Esophagus squamous epithelium (tissue), 5 donors: Measurements from ENCODE around the gene MRPS6. TPM values are rescaled to one million over a fixed set of nuclear protein-coding genes. Genes with fewer than 3 reads are reported as not detected.

Source experiments
- DNase-seq: peaks from one replicate; lab custom pipeline; 2025; lab: John Stamatoyannopoulos, UW
- H3K27ac ChIP-seq, 4 donors: fragments of 200-600 bp; sonication (generic); one replicate each; pipeline ENCODE4 v1.5.1; 2016 to 2019; ENCODE audit warnings: mild to moderate bottlenecking in 1 of 4
- H3K27me3 ChIP-seq, 4 donors: fragments of 200-600 bp; sonication (generic); 1 replicate in 3 of 4; 2 replicates in 1 of 4; pipeline versions ENCODE4 v1.5.1 to v1.6.0; 2017 to 2021; ENCODE audit warnings: antibody characterized with exemption in 1 of 4
- H3K36me3 ChIP-seq, 3 donors: fragments of 200-600 bp; sonication (generic); one replicate each; pipeline ENCODE4 v1.5.1; 2016 to 2019
- H3K4me1 ChIP-seq, 3 donors: fragments of 200-600 bp; sonication (generic); one replicate each; pipeline ENCODE4 v1.5.1; 2017 to 2019
- H3K4me3 ChIP-seq, 4 donors: fragments of 200-600 bp; sonication (generic); 1 replicate in 3 of 4; 2 replicates in 1 of 4; pipeline ENCODE4 v1.5.1; 2016 to 2019; ENCODE audit warnings: mild to moderate bottlenecking in 2 of 4, moderate library complexity in 1 of 4
- H3K9me3 ChIP-seq, 3 donors: fragments of 200-600 bp; sonication (generic); one replicate each; pipeline ENCODE4 v1.5.1; 2016 to 2019
- CTCF ChIP-seq, 6 experiments: fragments of 450-650 bp in 4 of 6; fragments of 200-600 bp in 2 of 6; sonication (generic) in 2 of 6; IDR thresholded peaks; one replicate each; pipeline ENCODE4 v1.5.1; 2016 to 2019; ENCODE audit warnings: antibody characterized with exemption in 6 of 6, mild to moderate bottlenecking in 4 of 6, moderate library complexity in 4 of 6
- POLR2A ChIP-seq, 4 donors: fragments of 450-650 bp; IDR thresholded peaks; one replicate each; pipeline ENCODE4 v1.6.1; 2017; ENCODE audit warnings: antibody characterized with exemption in 4 of 4, mild to moderate bottlenecking in 4 of 4, moderate library complexity in 3 of 4
- WGBS, 2 donors: methylation state at CpG; one replicate each; pipeline ENCODE4 v1.1.5; 2018; 5-methylcytosine and 5-hydroxymethylcytosine counted together
- intact Hi-C: fragments of 100-400 bp; cut with DNase I; formaldehyde crosslinking; loops from one replicate; pipeline ENCODE4 v1.15.0; 2022
- total RNA-seq, 4 donors: library from RNA; depleted of rRNA; stranded (reverse); fragments of >200 nt; gene quantifications; one replicate each; pipeline ENCODE4 v1.1.0, GENCODE V29; 2016
- donor health status: DM: yes; HTN: yes; CAD: no.

Gene MRPS6
- total RNA-seq, 4 donors from 2014 or later, result 13.4 to 32.2 (median 20.1) TPM

- no peaks in the 10 kb centered on the region for H3K9me3 ChIP-seq
- intact Hi-C loops, result no loop called here
- H3K4me3 ChIP-seq, result peak overlapping the region in 2 of 4 donors; percentile 9 to 32
- H3K36me3 ChIP-seq, result peaks cover 0 to 31% (median 0%) of the 10 kb centered on the region in 3 donors
- no peaks in the 10 kb centered on the region for H3K27me3 ChIP-seq
- H3K4me1 ChIP-seq, result peaks cover 5 to 70% (median 61%) of the 10 kb centered on the region in 3 donors
- no peak for TF ChIP-seq CTCF (IDR thresholded peaks at IDR 0.05)
- TF ChIP-seq POLR2A (IDR thresholded peaks at IDR 0.05), result no peak
- no peak for DNase-seq
- H3K27ac ChIP-seq, result peak overlapping the region in 3 of 4 donors; percentile 72 to 84 (median 81)
- WGBS, 2 donors, result 47 to 64% methylated on average over 5 of the region's 5 CpGs
These were observed 56.7 kb downstream of the MRPS6 start for GRCh38 chr21:34129901-34130715.

- H3K4me1 ChIP-seq, result peaks cover 5 to 70% (median 61%) of the 10 kb centered on the region in 3 donors
- WGBS, 2 donors, result 65% methylated on average over 2 of the region's 2 CpGs
- H3K4me3 ChIP-seq, result no peak overlapping the region
- H3K9me3 ChIP-seq, result no peaks in the 10 kb centered on the region
- no peak for TF ChIP-seq CTCF (IDR thresholded peaks at IDR 0.05)
- no peak for TF ChIP-seq POLR2A (IDR thresholded peaks at IDR 0.05)
- peaks cover 0 to 30% (median 0%) of the 10 kb centered on the region in 3 donors for H3K36me3 ChIP-seq
- no peaks in the 10 kb centered on the region for H3K27me3 ChIP-seq
- intact Hi-C loops, result no loop called here
- DNase-seq, result no peak
- H3K27ac ChIP-seq, result peak overlapping the region in 3 of 4 donors; percentile 72 to 84 (median 81)
These were observed 57.3 kb downstream of the MRPS6 start for GRCh38 chr21:34130716-34130985.

- no peak for DNase-seq
- TF ChIP-seq CTCF (IDR thresholded peaks at IDR 0.05) (no peak), POLR2A (IDR thresholded peaks at IDR 0.05) (no peak)
- Histone ChIP-seq H3K36me3 (peaks cover 0 to 28% (median 0%) of the 10 kb centered on the region in 3 donors), H3K27ac (peak overlapping the region in 3 of 4 donors; percentile 72 to 84 (median 81)), H3K4me1 (peaks cover 5 to 64% (median 59%) of the 10 kb centered on the region in 3 donors), H3K9me3 (no peaks in the 10 kb centered on the region), H3K27me3 (no peaks in the 10 kb centered on the region), H3K4me3 (no peak overlapping the region)
- intact Hi-C loops, result no loop called here
- WGBS, 2 donors, result 93 to 100% methylated on average over 3 of the region's 4 CpGs
These were observed 58.2 kb downstream of the MRPS6 start for GRCh38 chr21:34131586-34131985.

- no peak for TF ChIP-seq CTCF (IDR thresholded peaks at IDR 0.05)
- TF ChIP-seq POLR2A (IDR thresholded peaks at IDR 0.05), result no peak
- WGBS, 2 donors, result 90 to 91% methylated on average over 12 to 13 of the region's 13 CpGs
- Histone ChIP-seq H3K27me3 (no peaks in the 10 kb centered on the region), H3K4me3 (no peak overlapping the region), H3K9me3 (no peaks in the 10 kb centered on the region), H3K27ac (peak overlapping the region in 2 of 4 donors; percentile 81 to 84), H3K36me3 (peaks cover 0 to 23% (median 0%) of the 10 kb centered on the region in 3 donors), H3K4me1 (peaks cover 5 to 57% (median 56%) of the 10 kb centered on the region in 3 donors)
- intact Hi-C loops, result no loop called here
- no peak for DNase-seq
These were observed 58.8 kb downstream of the MRPS6 start for GRCh38 chr21:34132202-34132601.

GRCh38 chr21:34132926-34133325, 59.5 kb downstream of the MRPS6 start:
- TF ChIP-seq CTCF (IDR thresholded peaks at IDR 0.05) (no peak), POLR2A (IDR thresholded peaks at IDR 0.05) (no peak)
- H3K36me3 ChIP-seq, result peaks cover 0 to 27% (median 0%) of the 10 kb centered on the region in 3 donors
- no peak for DNase-seq
- H3K4me3 ChIP-seq, result no peak overlapping the region
- 70 to 71% methylated on average over 4 of the region's 4 CpGs for WGBS, 2 donors
- no peaks in the 10 kb centered on the region for H3K9me3 ChIP-seq
- intact Hi-C loops, result no loop called here
- H3K27ac ChIP-seq, result no peak overlapping the region
- H3K27me3 ChIP-seq, result no peaks in the 10 kb centered on the region
- peaks cover 5 to 57% (median 53%) of the 10 kb centered on the region in 3 donors for H3K4me1 ChIP-seq
